HG02981 (cell line): Measurements from ENCODE around the gene CXCR6.

ENCODE experiments used
- ATAC-seq: cut with Tn5 transposase; IDR thresholded peaks from one replicate; pipeline ENCODE4 v1.9.1; 2021; ENCODE audit warnings: mild to moderate bottlenecking, moderate library complexity; ENCODE audit not compliant: unreplicated experiment

The CXCR6 gene

GRCh38 chr3:45943207-45943846, at the start of gene CXCR6:
TSS of gene CXCR6 (plus strand) at chr3:45943464. CDS start at chr3:45946482, 3,018 bp downstream.
- no peak for ATAC-seq

- ATAC-seq: no peak
Observed at GRCh38 chr3:45894015-45894414, 49.2 kb upstream of the CXCR6 start.

- ATAC-seq: no peak
Observed at GRCh38 chr3:45895686-45896468, 47.4 kb upstream of the CXCR6 start.

- ATAC-seq: no peak
Observed at GRCh38 chr3:45896956-45897355, 46.3 kb upstream of the CXCR6 start.

GRCh38 chr3:45904931-45905330, 38.3 kb upstream of the CXCR6 start:
- no peak for ATAC-seq

- ATAC-seq: no peak
Observed at GRCh38 chr3:45905755-45906154, 37.5 kb upstream of the CXCR6 start.

GRCh38 chr3:45906681-45907407, 36.4 kb upstream of the CXCR6 start:
- ATAC-seq: no peak

- ATAC-seq: no peak
Observed at GRCh38 chr3:45907769-45908705, 35.2 kb upstream of the CXCR6 start.

- ATAC-seq: no peak
Observed at GRCh38 chr3:45908761-45909160, 34.5 kb upstream of the CXCR6 start.

- no peak for ATAC-seq
Observed at GRCh38 chr3:45909542-45909941, 33.7 kb upstream of the CXCR6 start.

GRCh38 chr3:45910892-45911291, 32.4 kb upstream of the CXCR6 start:
- ATAC-seq: no peak

GRCh38 chr3:45911511-45912226, 31.6 kb upstream of the CXCR6 start:
- no peak for ATAC-seq

- no peak for ATAC-seq
Observed at GRCh38 chr3:45912435-45912834, 30.8 kb upstream of the CXCR6 start.

- ATAC-seq: no peak
Observed at GRCh38 chr3:45914362-45915058, 28.8 kb upstream of the CXCR6 start.

- no peak for ATAC-seq
Observed at GRCh38 chr3:45915059-45915439, 28.2 kb upstream of the CXCR6 start.

GRCh38 chr3:45915518-45916231, 27.6 kb upstream of the CXCR6 start:
- peak; percentile 89 for ATAC-seq

GRCh38 chr3:45917146-45917898, 25.9 kb upstream of the CXCR6 start:
- ATAC-seq: no peak
